K562 treated with DMSO at 1 percent for 24 hours (cell line): ENCODE measurements around the gene STK39. TPM values are rescaled to one million over a fixed set of nuclear protein-coding genes. Genes with fewer than 3 reads are reported as not detected.

Experiments
- total RNA-seq: library from RNA; unstranded; fragments of 300-600 nt; gene quantifications from 2 replicates; pipeline ENCODE4 v1.2.3, GENCODE V29; 2022; ENCODE audit warnings: low read depth; ENCODE audit not compliant: insufficient read depth

The STK39 gene
- total RNA-seq = 0.68 and 1.3 TPM in 2 replicates

GRCh38 chr2:168247341-168248261, at the start of gene STK39:
STK39 (minus strand) TSS chr2:168247595; CDS start chr2:168247435, 160 bp downstream.

Other genes starting within 250 kb of the STK39 start
- 4.8 and 5.7 TPM in 2 replicates for gene CERS6, start 208.7 kb upstream of the STK39 start, total RNA-seq